H9 (cell line): ENCODE measurements around the gene FCRL6. TPM values are rescaled to one million over a fixed set of nuclear protein-coding genes. Genes with fewer than 3 reads are reported as not detected.

Experiments
- DNase-seq: peaks from one replicate; pipeline ENCODE4 v3.0.0-alpha.2; 2017
- H2AFZ ChIP-seq: one replicate; pipeline ENCODE4 v1.6.1; 2013; ENCODE audit warnings: mild to moderate bottlenecking, low read length, control low read depth, moderate library complexity
- H2AK5ac ChIP-seq: 2 replicates; pipeline ENCODE4 v1.6.1; 2013; ENCODE audit warnings: low read length, control low read depth, mixed read lengths; ENCODE audit not compliant: insufficient read length
- H2BK120ac ChIP-seq: one replicate; pipeline ENCODE4 v1.6.1; 2013; ENCODE audit warnings: low read depth, mild to moderate bottlenecking, low read length, control low read depth, inconsistent platforms; ENCODE audit not compliant: poor library complexity, severe bottlenecking
- H2BK12ac ChIP-seq: 2 replicates; pipeline ENCODE4 v1.6.1; 2013; ENCODE audit warnings: low read length, control low read depth, mixed read lengths, low read depth; ENCODE audit not compliant: insufficient read length
- H2BK15ac ChIP-seq: 2 replicates; pipeline ENCODE4 v1.6.1; 2013; ENCODE audit warnings: low read depth, low read length, control low read depth
- H2BK20ac ChIP-seq: one replicate; pipeline ENCODE4 v1.6.1; 2013; ENCODE audit warnings: low read depth, mild to moderate bottlenecking, low read length, control low read depth, inconsistent platforms; ENCODE audit not compliant: poor library complexity, severe bottlenecking
- H2BK5ac ChIP-seq: 2 replicates; pipeline ENCODE4 v1.6.1; 2013; ENCODE audit warnings: low read length, control low read depth, mixed read lengths; ENCODE audit not compliant: insufficient read length
- H3K14ac ChIP-seq: 2 replicates; pipeline ENCODE4 v1.6.1; 2013; ENCODE audit warnings: low read length, control low read depth; ENCODE audit not compliant: insufficient read depth
- H3K18ac ChIP-seq: 2 replicates; pipeline ENCODE4 v1.6.1; 2013; ENCODE audit warnings: low read depth, mild to moderate bottlenecking, mixed read lengths, low read length, control low read depth; ENCODE audit not compliant: insufficient read length
- H3K23ac ChIP-seq: 2 replicates; pipeline ENCODE4 v1.6.1; 2013; ENCODE audit warnings: low read length, control low read depth, mixed read lengths, low read depth; ENCODE audit not compliant: insufficient read length
- H3K23me2 ChIP-seq: 2 replicates; pipeline ENCODE4 v1.6.1; 2013; ENCODE audit warnings: low read depth, mild to moderate bottlenecking, mixed read lengths, low read length, control low read depth; ENCODE audit not compliant: insufficient read length, poor library complexity, severe bottlenecking
- H3K27ac ChIP-seq: 2 replicates; pipeline ENCODE4 v1.5.1; 2013; ENCODE audit warnings: low read length, control low read depth, mixed read lengths, low read depth; ENCODE audit not compliant: insufficient read length
- H3K27me3 ChIP-seq: 2 replicates; pipeline ENCODE4 v1.6.1; 2013; ENCODE audit warnings: low read length, control low read depth, inconsistent platforms; ENCODE audit not compliant: insufficient read depth
- H3K4ac ChIP-seq: 2 replicates; pipeline ENCODE4 v1.6.1; 2013; ENCODE audit warnings: low read depth, mild to moderate bottlenecking, control low read depth, inconsistent platforms, low read length, moderate library complexity
- H3K4me1 ChIP-seq: 2 replicates; pipeline ENCODE4 v1.6.1; 2013; ENCODE audit warnings: low read length, control low read depth, inconsistent platforms; ENCODE audit not compliant: insufficient read depth
- H3K4me2 ChIP-seq: 2 replicates; pipeline ENCODE4 v1.6.1; 2013; ENCODE audit warnings: low read length, control low read depth, mixed read lengths; ENCODE audit not compliant: insufficient read length, insufficient read depth
- H3K56ac ChIP-seq: 2 replicates; pipeline ENCODE4 v1.6.1; 2013; ENCODE audit warnings: low read depth, mild to moderate bottlenecking, mixed read lengths, low read length, control low read depth; ENCODE audit not compliant: insufficient read length
- H3K79me1 ChIP-seq: 2 replicates; pipeline ENCODE4 v1.6.1; 2013; ENCODE audit warnings: low read depth, mild to moderate bottlenecking, moderate library complexity, low read length, control low read depth, inconsistent platforms; ENCODE audit not compliant: insufficient read depth, poor library complexity, severe bottlenecking
- H3K79me2 ChIP-seq: 2 replicates; pipeline ENCODE4 v1.6.1; 2013; ENCODE audit warnings: low read length, control low read depth, inconsistent platforms; ENCODE audit not compliant: insufficient read depth
- H3K9ac ChIP-seq: 2 replicates; pipeline ENCODE4 v1.6.1; 2013; ENCODE audit warnings: low read length, control low read depth, mixed read lengths; ENCODE audit not compliant: insufficient read length; ENCODE audit errors: extremely low read depth
- H3K9me3 ChIP-seq: one replicate; pipeline ENCODE4 v1.6.1; 2013; ENCODE audit warnings: low read depth, low read length, inconsistent platforms; ENCODE audit not compliant: control insufficient read depth
- H3T11ph ChIP-seq: one replicate; pipeline ENCODE4 v1.6.1; 2013; ENCODE audit warnings: mild to moderate bottlenecking, low read length, control low read depth, inconsistent platforms
- H4K20me1 ChIP-seq: one replicate; pipeline ENCODE4 v1.6.1; 2013; ENCODE audit not compliant: control insufficient read depth, insufficient read length, insufficient read depth
- H4K5ac ChIP-seq: 2 replicates; pipeline ENCODE4 v1.6.1; 2013; ENCODE audit warnings: low read depth, mild to moderate bottlenecking, mixed read lengths, low read length, control low read depth; ENCODE audit not compliant: insufficient read length
- H4K8ac ChIP-seq: replicated peaks from 2 replicates; pipeline ENCODE4 v1.6.1; 2013; ENCODE audit warnings: low read length, control low read depth, mixed read lengths, low read depth; ENCODE audit not compliant: insufficient read length
- H4K91ac ChIP-seq: 2 replicates; pipeline ENCODE4 v1.6.1; 2013; ENCODE audit warnings: low read depth, mild to moderate bottlenecking, moderate library complexity, mixed read lengths, low read length, control low read depth; ENCODE audit not compliant: insufficient read length
- H3K27ac Mint-ChIP-seq, 3 experiments: 2 replicates in 2 of 3; 3 replicates in 1 of 3; pipeline ENCODE4 v1.8.0; 2020 to 2021; ENCODE audit warnings: mixed read lengths in 3 of 3, mild to moderate bottlenecking in 1 of 3, moderate library complexity in 1 of 3
- H3K27me3 Mint-ChIP-seq: 2 replicates; pipeline ENCODE4 v1.8.0; 2021; ENCODE audit warnings: low read depth, mild to moderate bottlenecking, moderate library complexity, mixed read lengths
- H3K36me3 Mint-ChIP-seq, 3 experiments: 2 replicates in 2 of 3; 3 replicates in 1 of 3; pipeline ENCODE4 v1.8.0; 2020 to 2021; ENCODE audit warnings: low read depth in 3 of 3, mixed read lengths in 3 of 3; ENCODE audit not compliant: insufficient read depth in 1 of 3
- H3K4me1 Mint-ChIP-seq, 2 experiments: 2 replicates each; pipeline ENCODE4 v1.8.0; 2020; ENCODE audit warnings: mixed read lengths in 2 of 2
- H3K4me3 Mint-ChIP-seq, 2 experiments: 2 replicates in 1 of 2; 3 replicates in 1 of 2; pipeline ENCODE4 v1.8.0; 2020 to 2021; ENCODE audit warnings: mild to moderate bottlenecking in 2 of 2, mixed read lengths in 2 of 2, moderate library complexity in 1 of 2
- H3K9me3 Mint-ChIP-seq, 2 experiments: 2 replicates in 1 of 2; 3 replicates in 1 of 2; pipeline ENCODE4 v1.8.0; 2020; ENCODE audit warnings: mild to moderate bottlenecking in 2 of 2, mixed read lengths in 2 of 2, moderate library complexity in 1 of 2
- CTCF ChIP-seq: fragments of 200-600 bp; sonication (generic); conservative IDR thresholded peaks from 3 replicates; pipeline ENCODE4 v1.8.0; 2021; ENCODE audit warnings: antibody characterized with exemption, mild to moderate bottlenecking
- WGBS: extraction: QIAGEN DNeasy Blood & Tissue Kit; methylation state at CpG from one replicate; pipeline ENCODE4 v1.1.7; 2013; ENCODE audit warnings: missing lambda C conversion rate, low lambda C conversion rate, mixed read lengths; ENCODE audit not compliant: insufficient read length; ENCODE audit errors: extremely low coverage; 5-methylcytosine and 5-hydroxymethylcytosine counted together
- total RNA-seq: library from RNA; stranded (reverse); gene quantifications from 2 replicates; pipeline ENCODE4 v1.2.1, GENCODE V29; 2021

Gene FCRL6
- total RNA-seq, 1 experiment from 2014 or later: not detected

GRCh38 chr1:159855709-159856108, 53.5 kb downstream of the FCRL6 start:
- H2AFZ ChIP-seq: no peak overlapping the region
- no peak overlapping the region for H3K4me2 ChIP-seq
- H4K91ac ChIP-seq: no peak overlapping the region
- H3K9me3 Mint-ChIP-seq: no peaks in the 10 kb centered on the region
- H3K27me3 ChIP-seq: peaks cover 6% of the 10 kb centered on the region; the same call in 1 of the 2 replicates
- H3K23ac ChIP-seq: no peak overlapping the region
- DNase-seq: no peak
- H3T11ph ChIP-seq: no peak overlapping the region
- no peaks in the 10 kb centered on the region for H4K20me1 ChIP-seq
- H3K4me1 Mint-ChIP-seq: peaks cover 6% of the 10 kb centered on the region in 2 experiments
- H3K9me3 ChIP-seq: no peaks in the 10 kb centered on the region
- H3K4me1 ChIP-seq: no peaks in the 10 kb centered on the region
- peaks cover 6% of the 10 kb centered on the region for H3K23me2 ChIP-seq
- no peak overlapping the region for H2AK5ac ChIP-seq
- H2BK15ac ChIP-seq: no peak overlapping the region
- no peak overlapping the region for H3K9ac ChIP-seq
- no peak overlapping the region for H3K4ac ChIP-seq
- peaks cover 50% of the 10 kb centered on the region for H3K27me3 Mint-ChIP-seq
- H3K27ac Mint-ChIP-seq: no peak overlapping the region
- no peak overlapping the region for H4K5ac ChIP-seq
- no peak overlapping the region for H2BK20ac ChIP-seq
- no peak overlapping the region for H2BK120ac ChIP-seq
- no peaks in the 10 kb centered on the region for H3K79me1 ChIP-seq
- no peak overlapping the region for H2BK5ac ChIP-seq
- no peak overlapping the region; a peak in 1 of 5 replicates for H3K4me3 Mint-ChIP-seq
- H2BK12ac ChIP-seq: no peak overlapping the region
- no peak overlapping the region for H3K27ac ChIP-seq
- no CpG with 5 or more reads among the region's 34 CpGs for WGBS
- no peak overlapping the region for H3K18ac ChIP-seq
- no peaks in the 10 kb centered on the region for H3K36me3 Mint-ChIP-seq
- H3K14ac ChIP-seq: no peak overlapping the region
- TF ChIP-seq CTCF: no peak
- H4K8ac ChIP-seq: no peak overlapping the region
- no peak overlapping the region for H3K56ac ChIP-seq
- H3K79me2 ChIP-seq: no peaks in the 10 kb centered on the region
